ENCODE results near the gene BPHL. TPM values are rescaled to one million over a fixed set of nuclear protein-coding genes. Genes with fewer than 3 reads are reported as not detected.
"Not testable (repeated sequence)": the region's sequence is repeated elsewhere in the genome, so short reads cannot be mapped to it uniquely, and the experiment has no call there.

Gene BPHL
- total RNA-seq, 1 donor from 2014 or later, result 12.7 TPM

- no peak for DNase-seq
- intact Hi-C loops (cut with DNase I), result no loop called here
- H3K27me3 ChIP-seq (ENCODE audit: low read depth), result no peaks in the 10 kb centered on the region
- no peak overlapping the region for H3K4me3 ChIP-seq
- no peak for ATAC-seq
- no peak for TF ChIP-seq CTCF (IDR thresholded peaks at IDR 0.05)
- no peak overlapping the region for H3K27ac ChIP-seq
- no peaks in the 10 kb centered on the region for H3K36me3 ChIP-seq
- no peaks in the 10 kb centered on the region for H3K9me3 ChIP-seq
- peaks cover 6% of the 10 kb centered on the region for H3K4me1 ChIP-seq
Observed at GRCh38 chr6:3164388-3164787, 45.9 kb downstream of the BPHL start.

- Histone ChIP-seq H3K27me3 (ENCODE audit: low read depth) (no peaks in the 10 kb centered on the region), H3K27ac (no peak overlapping the region), H3K9me3 (no peaks in the 10 kb centered on the region), H3K4me3 (no peak overlapping the region), H3K36me3 (no peaks in the 10 kb centered on the region), H3K4me1 (peaks cover 6% of the 10 kb centered on the region)
- ATAC-seq (no peak), DNase-seq (no peak)
- no peak for TF ChIP-seq CTCF (IDR thresholded peaks at IDR 0.05)
- intact Hi-C loops (cut with DNase I), result no loop called here
Observed at GRCh38 chr6:3165631-3166534, 47.4 kb downstream of the BPHL start.

GRCh38 chr6:3166535-3167225, 48.2 kb downstream of the BPHL start:
- intact Hi-C loops (cut with DNase I); DNase-seq: not testable (repeated sequence)

GRCh38 chr6:3168046-3168445, 49.5 kb downstream of the BPHL start:
- ATAC-seq; H3K9me3 ChIP-seq; DNase-seq; H3K4me3 ChIP-seq; H3K27me3 ChIP-seq (ENCODE audit: low read depth); intact Hi-C loops (cut with DNase I); H3K36me3 ChIP-seq; H3K27ac ChIP-seq; H3K4me1 ChIP-seq: not testable (repeated sequence)

More at GRCh38 chr6:3166535-3167225, 48.2 kb downstream of the BPHL start:
- ATAC-seq; H3K9me3 ChIP-seq; H3K4me3 ChIP-seq; H3K27me3 ChIP-seq (ENCODE audit: low read depth); H3K27ac ChIP-seq; H3K4me1 ChIP-seq; H3K36me3 ChIP-seq: not testable (repeated sequence)

- H3K9me3 ChIP-seq; H3K27ac ChIP-seq; H3K36me3 ChIP-seq; H3K4me1 ChIP-seq; H3K4me3 ChIP-seq; intact Hi-C loops (cut with DNase I); ATAC-seq; DNase-seq; H3K27me3 ChIP-seq (ENCODE audit: low read depth): not testable (repeated sequence)
Observed at GRCh38 chr6:3170676-3171075, 52.2 kb downstream of the BPHL start.

GRCh38 chr6:3171313-3172175, 53.0 kb downstream of the BPHL start:
- H3K9me3 ChIP-seq; DNase-seq; H3K36me3 ChIP-seq; intact Hi-C loops (cut with DNase I); H3K27me3 ChIP-seq (ENCODE audit: low read depth); H3K4me3 ChIP-seq; H3K4me1 ChIP-seq; H3K27ac ChIP-seq; ATAC-seq: not testable (repeated sequence)

- DNase-seq; H3K9me3 ChIP-seq; intact Hi-C loops (cut with DNase I); H3K27me3 ChIP-seq (ENCODE audit: low read depth); H3K4me1 ChIP-seq; H3K27ac ChIP-seq; H3K36me3 ChIP-seq; H3K4me3 ChIP-seq; ATAC-seq: not testable (repeated sequence)
Observed at GRCh38 chr6:3172789-3173188, 54.3 kb downstream of the BPHL start.

- DNase-seq; H3K4me1 ChIP-seq; ATAC-seq; H3K9me3 ChIP-seq; H3K27ac ChIP-seq; intact Hi-C loops (cut with DNase I); H3K27me3 ChIP-seq (ENCODE audit: low read depth); H3K4me3 ChIP-seq; H3K36me3 ChIP-seq: not testable (repeated sequence)
Observed at GRCh38 chr6:3173636-3174089, 55.2 kb downstream of the BPHL start.

Measured in lower lobe of right lung (tissue), 2 donors.